DOHH2 (cell line): ENCODE measurements around the gene HES6.

Experiments used
- H3F3A ChIP-seq: fragments of 200-600 bp; sonication (generic), shearing (Covaris generic); 2 replicates; pipeline ENCODE4 v1.6.0; 2016; ENCODE audit warnings: antibody characterized with exemption, mild to moderate bottlenecking; ENCODE audit not compliant: control insufficient read depth, insufficient read depth
- H3K27ac ChIP-seq: fragments of 200-600 bp; sonication (generic); 2 replicates; pipeline ENCODE4 v1.5.1; 2014; ENCODE audit warnings: low read depth, mild to moderate bottlenecking, low read length, moderate library complexity
- H3K27me3 ChIP-seq: fragments of 200-600 bp; sonication (generic); 2 replicates; pipeline ENCODE4 v1.6.1; 2014; ENCODE audit warnings: mild to moderate bottlenecking, low read length, mixed read lengths; ENCODE audit not compliant: control insufficient read depth
- H3K36me3 ChIP-seq: fragments of 200-600 bp; sonication (generic); 2 replicates; pipeline ENCODE4 v1.6.1; 2014; ENCODE audit warnings: mild to moderate bottlenecking, low read length, moderate library complexity, mixed read lengths; ENCODE audit not compliant: control insufficient read depth
- H3K4me1 ChIP-seq: fragments of 200-600 bp; sonication (generic); 2 replicates; pipeline ENCODE4 v1.6.1; 2014; ENCODE audit warnings: mild to moderate bottlenecking, low read length, mixed read lengths; ENCODE audit not compliant: control insufficient read depth
- H3K4me2 ChIP-seq: fragments of 200-600 bp; sonication (generic); 2 replicates; pipeline ENCODE4 v1.6.0; 2014; ENCODE audit warnings: mild to moderate bottlenecking, low read length, moderate library complexity
- H3K4me3 ChIP-seq: fragments of 200-600 bp; sonication (generic); 2 replicates; pipeline ENCODE4 v1.5.1; 2014; ENCODE audit warnings: mild to moderate bottlenecking, low read length, mixed read lengths
- H3K79me2 ChIP-seq: fragments of 200-600 bp; sonication (generic); 2 replicates; pipeline ENCODE4 v1.6.1; 2014; ENCODE audit warnings: mild to moderate bottlenecking, low read length, mixed read lengths; ENCODE audit not compliant: control insufficient read depth
- H3K9me2 ChIP-seq: fragments of 200-600 bp; sonication (generic); replicated peaks from 2 replicates; pipeline ENCODE4 v1.6.1; 2014; ENCODE audit warnings: mild to moderate bottlenecking, low read length, mixed read lengths; ENCODE audit not compliant: control insufficient read depth
- H3K9me3 ChIP-seq: fragments of 200-600 bp; sonication (generic); 2 replicates; pipeline ENCODE4 v1.6.1; 2014; ENCODE audit warnings: antibody characterized with exemption, low read length, mixed read lengths; ENCODE audit not compliant: control insufficient read depth, insufficient read depth
- H4K20me1 ChIP-seq: fragments of 200-600 bp; sonication (generic); 2 replicates; pipeline ENCODE4 v1.6.0; 2014; ENCODE audit warnings: low read depth, mild to moderate bottlenecking, antibody characterized with exemption, low read length, moderate library complexity; ENCODE audit not compliant: control insufficient read depth, insufficient read depth
- EZH2phosphoT487 ChIP-seq: fragments of 200-600 bp; sonication (generic); IDR thresholded peaks from 2 replicates; pipeline ENCODE4 v1.6.1; 2017; ENCODE audit warnings: borderline replicate concordance, mild to moderate bottlenecking, antibody characterized with exemption, low read length, moderate library complexity, mixed read lengths
- TF ChIP-seq, protein P1 (sequence below): fragments of 200-600 bp; sonication (generic); IDR thresholded peaks from one replicate; pipeline ENCODE4 v1.5.1; 2014; ENCODE audit warnings: antibody characterized with exemption, mild to moderate bottlenecking, low read depth, low read length; ENCODE audit not compliant: poor library complexity, severe bottlenecking

Gene HES6

DNA sequence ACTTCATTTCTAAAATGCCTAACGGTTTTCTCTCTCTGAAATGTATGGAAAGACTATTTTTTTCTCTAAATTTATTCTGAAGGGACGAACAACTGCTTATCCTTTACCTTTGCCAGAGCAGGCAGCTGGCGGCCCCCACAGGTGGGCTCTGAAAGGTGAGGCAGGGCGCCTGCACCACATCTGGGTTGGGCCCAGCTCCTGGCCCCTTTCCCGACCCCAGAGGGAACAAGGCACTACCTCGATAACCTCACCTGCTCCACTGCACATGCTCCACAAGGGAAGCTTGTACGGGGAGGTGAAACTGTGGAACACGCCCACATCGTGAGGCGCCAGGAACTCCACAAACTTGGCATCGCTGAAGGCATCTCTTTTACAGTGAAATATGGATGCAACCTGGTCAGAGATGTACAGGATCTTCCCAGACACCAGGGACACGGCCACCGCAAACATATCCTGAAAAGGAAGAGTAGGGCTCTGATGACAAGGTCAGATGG is 31.3 kb upstream of the HES6 start:
- Histone ChIP-seq H3K36me3 (peaks cover 46% of the 10 kb centered on the region), H3K79me2 (no peaks in the 10 kb centered on the region), H4K20me1 (no peaks in the 10 kb centered on the region), H3K9me2 (no peaks in the 10 kb centered on the region), H3K9me3 (no peaks in the 10 kb centered on the region), H3K27me3 (no peaks in the 10 kb centered on the region), H3K4me3 (no peak overlapping the region), H3K4me1 (no peaks in the 10 kb centered on the region), H3F3A (no peaks in the 10 kb centered on the region), H3K4me2 (no peak overlapping the region), H3K27ac (no peak overlapping the region)
- no peak for TF ChIP-seq EZH2phosphoT487
- TF ChIP-seq, protein P1, sequence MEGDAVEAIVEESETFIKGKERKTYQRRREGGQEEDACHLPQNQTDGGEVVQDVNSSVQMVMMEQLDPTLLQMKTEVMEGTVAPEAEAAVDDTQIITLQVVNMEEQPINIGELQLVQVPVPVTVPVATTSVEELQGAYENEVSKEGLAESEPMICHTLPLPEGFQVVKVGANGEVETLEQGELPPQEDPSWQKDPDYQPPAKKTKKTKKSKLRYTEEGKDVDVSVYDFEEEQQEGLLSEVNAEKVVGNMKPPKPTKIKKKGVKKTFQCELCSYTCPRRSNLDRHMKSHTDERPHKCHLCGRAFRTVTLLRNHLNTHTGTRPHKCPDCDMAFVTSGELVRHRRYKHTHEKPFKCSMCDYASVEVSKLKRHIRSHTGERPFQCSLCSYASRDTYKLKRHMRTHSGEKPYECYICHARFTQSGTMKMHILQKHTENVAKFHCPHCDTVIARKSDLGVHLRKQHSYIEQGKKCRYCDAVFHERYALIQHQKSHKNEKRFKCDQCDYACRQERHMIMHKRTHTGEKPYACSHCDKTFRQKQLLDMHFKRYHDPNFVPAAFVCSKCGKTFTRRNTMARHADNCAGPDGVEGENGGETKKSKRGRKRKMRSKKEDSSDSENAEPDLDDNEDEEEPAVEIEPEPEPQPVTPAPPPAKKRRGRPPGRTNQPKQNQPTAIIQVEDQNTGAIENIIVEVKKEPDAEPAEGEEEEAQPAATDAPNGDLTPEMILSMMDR: no peak

DNA sequence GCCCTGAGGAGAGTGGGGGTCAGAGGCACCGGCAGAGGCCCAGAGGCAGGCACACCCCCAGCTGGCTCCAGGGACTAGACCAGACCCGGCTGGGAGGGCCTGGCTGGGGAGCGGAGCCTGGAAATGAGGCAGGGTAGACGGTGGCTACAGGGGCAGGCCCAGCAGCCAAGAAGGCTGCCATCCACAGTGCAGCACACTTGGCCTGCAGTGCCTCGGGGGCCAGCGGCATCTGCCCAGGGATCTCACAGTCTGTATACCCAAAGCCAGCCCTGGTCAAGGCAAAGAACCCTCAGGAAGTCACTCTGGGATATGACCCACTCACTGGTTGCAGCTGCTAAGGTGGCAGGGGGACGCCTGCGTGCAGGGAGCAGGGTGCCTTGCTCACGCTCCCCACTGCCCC is 30.8 kb upstream of the HES6 start:
- no peak for TF ChIP-seq EZH2phosphoT487
- TF ChIP-seq, protein P1: no peak
- no peaks in the 10 kb centered on the region for H3K9me3 ChIP-seq
- H3K9me2 ChIP-seq: no peaks in the 10 kb centered on the region
- H3F3A ChIP-seq: no peaks in the 10 kb centered on the region
- no peaks in the 10 kb centered on the region for H3K27me3 ChIP-seq
- no peaks in the 10 kb centered on the region for H3K4me1 ChIP-seq
- H3K27ac ChIP-seq: no peak overlapping the region
- no peak overlapping the region for H3K4me2 ChIP-seq
- peaks cover 44% of the 10 kb centered on the region for H3K36me3 ChIP-seq
- no peaks in the 10 kb centered on the region for H3K79me2 ChIP-seq
- no peak overlapping the region for H3K4me3 ChIP-seq
- no peaks in the 10 kb centered on the region for H4K20me1 ChIP-seq

DNA sequence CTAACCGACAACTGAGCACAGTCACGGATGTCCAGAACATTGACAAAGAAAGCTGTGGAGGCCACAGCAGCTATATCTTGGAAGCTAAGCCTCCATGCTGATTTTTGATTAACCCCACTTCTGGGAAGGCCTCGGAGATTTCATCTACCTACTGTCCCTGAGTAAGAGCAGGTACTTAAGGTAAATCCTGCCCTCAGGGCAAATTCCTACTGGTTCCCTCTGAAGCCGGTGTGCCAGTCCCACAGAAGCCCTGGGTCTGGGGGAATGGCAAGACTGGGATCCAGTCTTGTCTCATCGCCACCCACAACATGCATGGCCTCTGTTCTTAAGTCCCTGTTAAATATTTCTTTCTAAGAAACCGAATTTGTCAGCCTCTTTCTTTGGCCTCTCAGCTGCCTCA is 29.9 kb upstream of the HES6 start:
- Histone ChIP-seq H3K36me3 (peaks cover 39% of the 10 kb centered on the region), H3K4me3 (no peak overlapping the region), H3K27ac (no peak overlapping the region), H3K4me2 (no peak overlapping the region), H3F3A (no peaks in the 10 kb centered on the region), H3K27me3 (no peaks in the 10 kb centered on the region), H3K9me2 (no peaks in the 10 kb centered on the region), H3K9me3 (no peaks in the 10 kb centered on the region), H3K79me2 (no peaks in the 10 kb centered on the region), H4K20me1 (no peaks in the 10 kb centered on the region), H3K4me1 (peaks cover 1% of the 10 kb centered on the region)
- TF ChIP-seq EZH2phosphoT487: no peak
- TF ChIP-seq, protein P1: no peak
